Caco-2 (cell line): ENCODE data around the gene MYO9B. TPM values are rescaled to one million over a fixed set of nuclear protein-coding genes. Genes with fewer than 3 reads are reported as not detected.
"Not testable (repeated sequence)": the region's sequence is repeated elsewhere in the genome, so short reads cannot be mapped to it uniquely, and the experiment has no call there.

Source experiments
- BruUV-seq: library from RNA; stranded (reverse); fragments of 400-500 nt; replicated peaks from 2 replicates; lab custom pipeline; 2021; lab: Mats Ljungman, UMichigan
- CTCF ChIA-PET: fragments of 300-600 bp; sonication (Branson Sonifier 250); formaldehyde crosslinking; loops from one replicate; lab custom pipeline; 2022; ENCODE audit warnings: antibody characterized with exemption; lab: Charles Lee
- POLR2A ChIA-PET: fragments of 300-600 bp; sonication (Branson Sonifier 250); formaldehyde crosslinking; loops from one replicate; lab custom pipeline; 2022; ENCODE audit warnings: antibody characterized with exemption; lab: Charles Lee
- DNase-seq, 2 experiments: peaks; one replicate each; pipeline versions ENCODE4 v3.0.0 to v3.0.0-alpha.2; 2020 to 2022
- H3K27me3 ChIP-seq: replicated peaks from 2 replicates; pipeline ENCODE4 v1.6.0; 2011; ENCODE audit warnings: low read length; ENCODE audit not compliant: control insufficient read depth, insufficient read depth
- H3K36me3 ChIP-seq: 2 replicates; pipeline ENCODE4 v1.5.1; 2011; ENCODE audit warnings: low read length; ENCODE audit not compliant: control insufficient read depth, insufficient read depth
- H3K4me1 ChIP-seq: fragments of 250-450 bp; sonication (Bioruptor Pico); 2 replicates; pipeline ENCODE4 v1.5.1; 2020; ENCODE audit warnings: mild to moderate bottlenecking
- H3K4me3 ChIP-seq: 2 replicates; pipeline ENCODE4 v1.5.1; 2011; ENCODE audit warnings: low read depth, mild to moderate bottlenecking, control low read depth, low read length
- H3K9me3 ChIP-seq: fragments of 250-450 bp; sonication (Bioruptor Pico); 2 replicates; pipeline ENCODE4 v1.5.1; 2020; ENCODE audit warnings: mild to moderate bottlenecking, moderate library complexity
- H3K27ac Mint-ChIP-seq: one replicate; pipeline ENCODE4 v1.8.0; 2022; ENCODE audit warnings: mixed read lengths; ENCODE audit not compliant: unreplicated experiment
- H3K27me3 Mint-ChIP-seq: one replicate; pipeline ENCODE4 v1.8.0; 2022; ENCODE audit warnings: mixed read lengths; ENCODE audit not compliant: insufficient read depth, unreplicated experiment
- H3K36me3 Mint-ChIP-seq: one replicate; pipeline ENCODE4 v1.8.0; 2022; ENCODE audit warnings: mild to moderate bottlenecking, mixed read lengths; ENCODE audit not compliant: insufficient read depth, unreplicated experiment
- H3K4me1 Mint-ChIP-seq: one replicate; pipeline ENCODE4 v1.8.0; 2022; ENCODE audit warnings: low read depth, mixed read lengths; ENCODE audit not compliant: unreplicated experiment
- H3K4me3 Mint-ChIP-seq: one replicate; pipeline ENCODE4 v1.8.0; 2022; ENCODE audit warnings: mild to moderate bottlenecking, moderate library complexity, mixed read lengths; ENCODE audit not compliant: unreplicated experiment
- H3K9me3 Mint-ChIP-seq: one replicate; pipeline ENCODE4 v1.8.0; 2022; ENCODE audit warnings: mixed read lengths; ENCODE audit not compliant: unreplicated experiment
- intact Hi-C: fragments of 100-400 bp; cut with micrococcal nuclease; formaldehyde crosslinking; loops from one replicate; pipeline ENCODE4 v1.10.0; 2022; ENCODE audit not compliant: unreplicated experiment
- total RNA-seq: library from RNA; stranded (reverse); gene quantifications from 2 replicates; pipeline ENCODE4 v1.2.3, GENCODE V29; 2022
- TF ChIP-seq, protein P1 (sequence below), 2 experiments: fragments of 200-600 bp in 1 of 2; IDR thresholded peaks; 1 replicate in 1 of 2; 2 replicates in 1 of 2; pipeline versions ENCODE4 v1.5.1 to v1.8.0; 2011 to 2022; ENCODE audit warnings: antibody characterized with exemption in 1 of 2, control low read depth in 1 of 2, inconsistent platforms in 1 of 2, low read depth in 1 of 2, low read length in 1 of 2, mild to moderate bottlenecking in 1 of 2, moderate library complexity in 1 of 2; ENCODE audit not compliant: insufficient read depth in 1 of 2, severe bottlenecking in 1 of 2, unreplicated experiment in 1 of 2

The MYO9B gene
- total RNA-seq, 1 experiment from 2014 or later, result 47.6 TPM

- H3K4me3 Mint-ChIP-seq, result no peak overlapping the region
- no peaks in the 10 kb centered on the region for H3K9me3 ChIP-seq
- no peak overlapping the region for H3K27ac Mint-ChIP-seq
- peaks cover 34% of the 10 kb centered on the region for H3K36me3 Mint-ChIP-seq
- TF ChIP-seq, protein P1, sequence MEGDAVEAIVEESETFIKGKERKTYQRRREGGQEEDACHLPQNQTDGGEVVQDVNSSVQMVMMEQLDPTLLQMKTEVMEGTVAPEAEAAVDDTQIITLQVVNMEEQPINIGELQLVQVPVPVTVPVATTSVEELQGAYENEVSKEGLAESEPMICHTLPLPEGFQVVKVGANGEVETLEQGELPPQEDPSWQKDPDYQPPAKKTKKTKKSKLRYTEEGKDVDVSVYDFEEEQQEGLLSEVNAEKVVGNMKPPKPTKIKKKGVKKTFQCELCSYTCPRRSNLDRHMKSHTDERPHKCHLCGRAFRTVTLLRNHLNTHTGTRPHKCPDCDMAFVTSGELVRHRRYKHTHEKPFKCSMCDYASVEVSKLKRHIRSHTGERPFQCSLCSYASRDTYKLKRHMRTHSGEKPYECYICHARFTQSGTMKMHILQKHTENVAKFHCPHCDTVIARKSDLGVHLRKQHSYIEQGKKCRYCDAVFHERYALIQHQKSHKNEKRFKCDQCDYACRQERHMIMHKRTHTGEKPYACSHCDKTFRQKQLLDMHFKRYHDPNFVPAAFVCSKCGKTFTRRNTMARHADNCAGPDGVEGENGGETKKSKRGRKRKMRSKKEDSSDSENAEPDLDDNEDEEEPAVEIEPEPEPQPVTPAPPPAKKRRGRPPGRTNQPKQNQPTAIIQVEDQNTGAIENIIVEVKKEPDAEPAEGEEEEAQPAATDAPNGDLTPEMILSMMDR (IDR thresholded peaks at IDR 0.05; ENCODE audit: insufficient read depth in 1 of 2, low read depth in 1 of 2, low read length in 1 of 2, severe bottlenecking in 1 of 2, unreplicated experiment in 1 of 2), result no peak
- no TSS peak for BruUV-seq
- no peak for DNase-seq
- CTCF ChIA-PET, result interaction anchor here (0.6 kb wide), 1 partner anchor 343 kb away, joined by 3 read pairs; no protein-coding TSS in a partner anchor
- intact Hi-C loops, result loop anchor here (2.0 kb wide), 1 partner anchor 39 kb away; no protein-coding TSS in a partner anchor
- no peaks in the 10 kb centered on the region for H3K4me1 Mint-ChIP-seq
- POLR2A ChIA-PET, result no interaction called here
- no peak overlapping the region for H3K4me3 ChIP-seq
- no peaks in the 10 kb centered on the region for H3K27me3 ChIP-seq
- H3K27me3 Mint-ChIP-seq, result no peaks in the 10 kb centered on the region
- H3K36me3 ChIP-seq, result peaks cover 5% of the 10 kb centered on the region
- no peaks in the 10 kb centered on the region for H3K9me3 Mint-ChIP-seq
- H3K4me1 ChIP-seq, result no peaks in the 10 kb centered on the region
Observed at GRCh38 chr19:17105556-17105955, 30.0 kb downstream of the MYO9B start.

DNA sequence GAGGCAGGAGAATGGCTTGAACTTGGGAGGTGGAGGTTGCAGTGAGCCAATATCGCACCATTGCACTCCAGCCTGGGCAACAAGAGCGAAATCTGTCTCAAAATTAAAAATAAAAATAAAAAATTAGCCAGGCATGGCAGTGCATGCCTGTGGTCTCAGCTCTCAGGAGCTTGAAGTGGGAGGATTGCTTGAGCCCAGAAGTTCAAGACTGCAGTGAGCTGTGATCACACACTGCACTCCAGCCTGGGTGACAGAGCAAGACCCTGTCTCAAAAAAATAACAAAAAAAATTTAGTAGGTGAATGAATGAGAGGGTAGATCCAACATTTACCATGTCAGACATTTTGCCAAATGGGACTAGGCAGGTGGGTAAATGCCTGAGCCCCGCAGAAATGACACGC is 31.4 kb downstream of the MYO9B start:
- CTCF ChIA-PET, result interaction anchor here (0.6 kb wide), 1 partner anchor 186 kb away, joined by 3 read pairs; no protein-coding TSS in a partner anchor
- H3K4me1 ChIP-seq, H3K27me3 Mint-ChIP-seq, BruUV-seq, intact Hi-C loops, H3K27ac Mint-ChIP-seq, H3K27me3 ChIP-seq, DNase-seq, H3K4me3 Mint-ChIP-seq, H3K36me3 ChIP-seq, H3K4me3 ChIP-seq, H3K9me3 ChIP-seq, H3K4me1 Mint-ChIP-seq, POLR2A ChIA-PET, H3K9me3 Mint-ChIP-seq: not testable (repeated sequence)
- H3K36me3 Mint-ChIP-seq, result peaks cover 30% of the 10 kb centered on the region

DNA sequence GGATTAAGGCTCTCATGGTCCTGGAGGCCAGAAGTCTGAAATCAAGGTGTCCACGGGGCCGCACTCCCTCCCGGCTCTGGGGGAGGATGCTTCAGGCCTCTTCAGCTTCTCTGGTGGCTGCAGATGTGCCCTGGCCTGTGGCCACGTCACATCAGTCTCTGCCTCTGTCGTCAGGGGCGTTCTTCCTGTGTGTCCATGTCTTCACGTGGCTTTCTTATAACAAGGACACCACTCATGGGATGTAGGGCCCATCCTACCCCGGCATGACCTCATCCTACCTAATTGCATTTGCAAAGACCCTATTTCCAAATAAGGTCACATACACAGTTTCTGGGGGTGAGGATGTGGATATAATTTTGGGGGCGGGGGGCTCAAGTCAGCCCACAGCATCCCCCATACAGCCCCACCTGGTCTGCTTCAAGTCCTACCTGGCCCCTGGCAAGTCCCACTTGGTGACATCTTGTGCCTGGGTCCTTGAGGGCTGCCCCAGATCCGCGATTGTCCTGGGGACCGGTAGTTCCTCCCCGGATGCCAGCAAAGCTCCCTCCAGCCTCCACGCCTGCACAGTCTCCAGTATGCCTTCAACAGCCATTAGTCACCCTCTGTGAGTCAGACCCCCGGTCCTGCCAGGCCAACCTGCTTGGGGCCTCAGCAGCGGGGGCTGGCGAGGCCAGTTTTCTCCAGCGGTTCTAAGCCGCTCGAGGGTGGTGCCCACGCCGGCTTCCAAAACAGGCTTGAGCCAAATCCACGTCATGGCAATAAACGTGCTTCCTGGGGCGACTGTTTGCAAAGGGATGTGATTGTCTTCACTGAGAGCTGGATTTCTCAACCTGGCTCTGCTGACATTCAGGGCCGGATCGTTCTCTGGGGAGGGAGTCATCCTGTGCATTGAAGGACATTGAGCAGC is 32.2 kb downstream of the MYO9B start:
- no peak overlapping the region for H3K4me3 ChIP-seq
- Mint-ChIP-seq H3K4me3 (no peak overlapping the region), H3K27ac (no peak overlapping the region), H3K9me3 (no peaks in the 10 kb centered on the region), H3K27me3 (no peaks in the 10 kb centered on the region), H3K36me3 (peaks cover 28% of the 10 kb centered on the region), H3K4me1 (no peaks in the 10 kb centered on the region)
- no TSS peak for BruUV-seq
- TF ChIP-seq, protein P1 (IDR thresholded peaks at IDR 0.05; ENCODE audit: insufficient read depth in 1 of 2, low read depth in 1 of 2, low read length in 1 of 2, severe bottlenecking in 1 of 2, unreplicated experiment in 1 of 2), result no peak
- DNase-seq, result no peak
- POLR2A ChIA-PET, result no interaction called here
- CTCF ChIA-PET, result interaction anchor here (0.6 kb wide), 2 partner anchors 185 to 691 kb away, joined by 3 to 4 read pairs; no protein-coding TSS in a partner anchor
- H3K36me3 ChIP-seq, result peaks cover 3% of the 10 kb centered on the region; the same call in 1 of the 2 replicates
- H3K4me1 ChIP-seq, result no peaks in the 10 kb centered on the region
- intact Hi-C loops, result no loop called here
- H3K9me3 ChIP-seq, result no peaks in the 10 kb centered on the region
- no peaks in the 10 kb centered on the region for H3K27me3 ChIP-seq
